SJSA1 (cell line): ENCODE data around the gene CD276. TPM values are rescaled to one million over a fixed set of nuclear protein-coding genes. Genes with fewer than 3 reads are reported as not detected.
"Not testable (repeated sequence)": the region's sequence is repeated elsewhere in the genome, so short reads cannot be mapped to it uniquely, and the experiment has no call there.

Experiments used
- DNase-seq, 2 experiments: peaks; one replicate each; pipeline ENCODE4 v3.0.0-alpha.2; 2015 to 2020; ENCODE audit warnings: low spot score in 2 of 2, low read depth in 1 of 2
- H3K27ac ChIP-seq: fragments of 250-450 bp; sonication (Bioruptor Pico); 2 replicates; pipeline ENCODE4 v1.5.1; 2020; ENCODE audit warnings: mild to moderate bottlenecking, moderate library complexity
- H3K27me3 ChIP-seq: fragments of 250-450 bp; sonication (Bioruptor Pico); replicated peaks from 2 replicates; pipeline ENCODE4 v1.5.1; 2020; ENCODE audit warnings: mild to moderate bottlenecking, moderate library complexity
- H3K36me3 ChIP-seq: fragments of 250-450 bp; sonication (Bioruptor Pico); 2 replicates; pipeline ENCODE4 v1.5.1; 2020; ENCODE audit warnings: mild to moderate bottlenecking
- H3K4me1 ChIP-seq: fragments of 250-450 bp; sonication (Bioruptor Pico); replicated peaks from 2 replicates; pipeline ENCODE4 v1.6.1; 2021; ENCODE audit warnings: mild to moderate bottlenecking
- H3K4me3 ChIP-seq: fragments of 250-450 bp; sonication (Bioruptor Pico); 2 replicates; pipeline ENCODE4 v1.5.1; 2020; ENCODE audit warnings: mild to moderate bottlenecking
- H3K9me3 ChIP-seq: fragments of 250-450 bp; sonication (Bioruptor Pico); replicated peaks from 2 replicates; pipeline ENCODE4 v1.5.1; 2020; ENCODE audit warnings: mild to moderate bottlenecking
- total RNA-seq: library from RNA; depleted of rRNA; stranded (reverse); fragments of >200 nt; shearing (Covaris generic); gene quantifications from 2 replicates; pipeline ENCODE4 v1.2.3, GENCODE V29; 2014; rRNA removed

CD276 gene
- total RNA-seq: 81.2 and 148 TPM in 2 replicates

GRCh38 chr15:73683777-73684580 is at the start of gene CD276:
CD276 (plus strand) TSS chr15:73684383; CDS start chr15:73699640, 15,257 bp downstream.
- peak within 1 kb of the TSS; percentile 93 for H3K4me3 ChIP-seq
- no peaks in the 10 kb centered on the region for H3K9me3 ChIP-seq
- peak; percentile 72 to 79 for DNase-seq
- peak within 1 kb of the TSS; percentile 65 for H3K27ac ChIP-seq
- no peaks in the 10 kb centered on the region for H3K27me3 ChIP-seq
- H3K36me3 ChIP-seq: peaks cover 10% of the 10 kb centered on the region
- peaks cover 49% of the 10 kb centered on the region for H3K4me1 ChIP-seq

- H3K4me1 ChIP-seq: peaks cover 21% of the 10 kb centered on the region
- H3K4me3 ChIP-seq: no peak overlapping the region
- no peak for DNase-seq
- no peaks in the 10 kb centered on the region for H3K27me3 ChIP-seq
- peaks cover 10% of the 10 kb centered on the region for H3K9me3 ChIP-seq
- 0 out of 2 replicates have a peak, but pooled peaks cover 3% of the 10 kb centered on the region for H3K36me3 ChIP-seq
- no peak overlapping the region for H3K27ac ChIP-seq
Measured at GRCh38 chr15:73637527-73637926, 46.7 kb upstream of the CD276 start.

- peaks cover 10% of the 10 kb centered on the region for H3K9me3 ChIP-seq
- not testable (repeated sequence) for H3K27me3 ChIP-seq, H3K4me3 ChIP-seq, H3K4me1 ChIP-seq, H3K27ac ChIP-seq, H3K36me3 ChIP-seq, DNase-seq
Measured at GRCh38 chr15:73639464-73639863, 44.7 kb upstream of the CD276 start.

GRCh38 chr15:73647259-73648013 is 36.7 kb upstream of the CD276 start:
- Histone ChIP-seq H3K27me3 (peaks cover 11% of the 10 kb centered on the region; the same call in 1 of the 2 replicates), H3K4me3 (no peak overlapping the region), H3K27ac (no peak overlapping the region), H3K9me3 (no peaks in the 10 kb centered on the region), H3K36me3 (no peaks in the 10 kb centered on the region), H3K4me1 (no peaks in the 10 kb centered on the region)
- DNase-seq: no peak

- DNase-seq: no peak
- Histone ChIP-seq H3K9me3 (no peaks in the 10 kb centered on the region), H3K27me3 (peaks cover 11% of the 10 kb centered on the region; the same call in 1 of the 2 replicates), H3K4me1 (no peaks in the 10 kb centered on the region), H3K4me3 (no peak overlapping the region), H3K27ac (no peak overlapping the region), H3K36me3 (no peaks in the 10 kb centered on the region)
Measured at GRCh38 chr15:73648014-73648295, 36.2 kb upstream of the CD276 start.

- Histone ChIP-seq H3K4me3 (no peak overlapping the region), H3K9me3 (no peaks in the 10 kb centered on the region), H3K27ac (no peak overlapping the region), H3K36me3 (no peaks in the 10 kb centered on the region), H3K27me3 (peaks cover 14% of the 10 kb centered on the region), H3K4me1 (no peaks in the 10 kb centered on the region)
- DNase-seq: no peak
Measured at GRCh38 chr15:73650416-73651126, 33.6 kb upstream of the CD276 start.

GRCh38 chr15:73654659-73655058 is 29.5 kb upstream of the CD276 start:
- Histone ChIP-seq H3K27me3 (peaks cover 23% of the 10 kb centered on the region), H3K4me3 (no peak overlapping the region), H3K9me3 (no peaks in the 10 kb centered on the region), H3K27ac (no peak overlapping the region), H3K4me1 (no peaks in the 10 kb centered on the region), H3K36me3 (no peaks in the 10 kb centered on the region)
- no peak for DNase-seq

GRCh38 chr15:73655724-73656123 is 28.5 kb upstream of the CD276 start:
- no peak for DNase-seq
- Histone ChIP-seq H3K27me3 (peaks cover 18% of the 10 kb centered on the region), H3K36me3 (no peaks in the 10 kb centered on the region), H3K4me3 (no peak overlapping the region), H3K9me3 (no peaks in the 10 kb centered on the region), H3K4me1 (no peaks in the 10 kb centered on the region), H3K27ac (no peak overlapping the region)

GRCh38 chr15:73658645-73659044 is 25.5 kb upstream of the CD276 start:
- Histone ChIP-seq H3K27ac (no peak overlapping the region), H3K9me3 (no peaks in the 10 kb centered on the region), H3K4me1 (no peaks in the 10 kb centered on the region), H3K4me3 (no peak overlapping the region), H3K27me3 (peaks cover 19% of the 10 kb centered on the region), H3K36me3 (no peaks in the 10 kb centered on the region)
- DNase-seq: no peak

- Histone ChIP-seq H3K4me1 (no peaks in the 10 kb centered on the region), H3K4me3 (no peak overlapping the region), H3K27me3 (peaks cover 18% of the 10 kb centered on the region), H3K36me3 (no peaks in the 10 kb centered on the region), H3K9me3 (no peaks in the 10 kb centered on the region), H3K27ac (no peak overlapping the region)
- DNase-seq: no peak
Measured at GRCh38 chr15:73660455-73660854, 23.7 kb upstream of the CD276 start.

GRCh38 chr15:73674587-73674986 is 9.6 kb upstream of the CD276 start:
- Histone ChIP-seq H3K4me1 (no peaks in the 10 kb centered on the region), H3K27me3 (peaks cover 41% of the 10 kb centered on the region), H3K27ac (no peak overlapping the region), H3K36me3 (no peaks in the 10 kb centered on the region), H3K4me3 (no peak overlapping the region), H3K9me3 (no peaks in the 10 kb centered on the region)
- DNase-seq: no peak

- no peaks in the 10 kb centered on the region for H3K9me3 ChIP-seq
- H3K4me3 ChIP-seq: no peak overlapping the region
- no peak overlapping the region for H3K27ac ChIP-seq
- DNase-seq: peak in 1 of 2 experiments; percentile 37
- no peaks in the 10 kb centered on the region for H3K36me3 ChIP-seq
- peaks cover 23% of the 10 kb centered on the region for H3K27me3 ChIP-seq
- peaks cover 3% of the 10 kb centered on the region; the same call in 1 of the 2 replicates for H3K4me1 ChIP-seq
Measured at GRCh38 chr15:73677146-73677607, 7.0 kb upstream of the CD276 start.

- Histone ChIP-seq H3K36me3 (no peaks in the 10 kb centered on the region), H3K4me1 (peaks cover 6% of the 10 kb centered on the region; the same call in 1 of the 2 replicates), H3K27me3 (peaks cover 18% of the 10 kb centered on the region; the same call in 1 of the 2 replicates), H3K4me3 (no peak overlapping the region), H3K27ac (no peak overlapping the region), H3K9me3 (no peaks in the 10 kb centered on the region)
- no peak for DNase-seq
Measured at GRCh38 chr15:73677733-73678132, 6.5 kb upstream of the CD276 start.
